NCI-H526 treated with DMSO at 0.1 percent for 48 hours (cell line): ENCODE data around the gene COL8A2.
A peak's percentile ranks its signal among the peaks of the same experiment; 100 is the strongest.

ENCODE experiments used
- DNase-seq: peaks from one replicate; lab custom pipeline; 2025; lab: John Stamatoyannopoulos, UW

The COL8A2 gene

GRCh38 chr1:36089393-36090121 is 35.5 kb downstream of the COL8A2 start:
- DNase-seq = no peak

GRCh38 chr1:36088577-36089392 is 36.2 kb downstream of the COL8A2 start, which contains the start of gene ADPRS:
TSS of gene ADPRS (plus strand) at chr1:36088892. CDS start at chr1:36088905, 13 bp downstream.
- peak; percentile 91 for DNase-seq

- no peak for DNase-seq
Measured at GRCh38 chr1:36088265-36088576, 36.8 kb downstream of the COL8A2 start.

- no peak for DNase-seq
Measured at GRCh38 chr1:36087233-36088123, 37.5 kb downstream of the COL8A2 start.

GRCh38 chr1:36086529-36087232 is 38.3 kb downstream of the COL8A2 start:
- no peak for DNase-seq

GRCh38 chr1:36085686-36086526 is 39.1 kb downstream of the COL8A2 start:
- DNase-seq = no peak

GRCh38 chr1:36085126-36085525 is 39.9 kb downstream of the COL8A2 start:
- no peak for DNase-seq

- DNase-seq = no peak
Measured at GRCh38 chr1:36084497-36085115, 40.4 kb downstream of the COL8A2 start.

- DNase-seq = peak; percentile 79
Measured at GRCh38 chr1:36083635-36084496, 41.2 kb downstream of the COL8A2 start, which contains the start of gene TEKT2. TSS of gene TEKT2 (plus strand) at chr1:36084094. CDS start at chr1:36084922, 828 bp downstream.

GRCh38 chr1:36083219-36083618 is 41.8 kb downstream of the COL8A2 start:
- no peak for DNase-seq

GRCh38 chr1:36081926-36082485 is 43.0 kb downstream of the COL8A2 start:
- no peak for DNase-seq

GRCh38 chr1:36080801-36081200 is 44.2 kb downstream of the COL8A2 start:
- no peak for DNase-seq

GRCh38 chr1:36080236-36080635 is 44.8 kb downstream of the COL8A2 start:
- no peak for DNase-seq

GRCh38 chr1:36076979-36077573 is 47.9 kb downstream of the COL8A2 start:
- no peak for DNase-seq

GRCh38 chr1:36070349-36070748 is 54.7 kb downstream of the COL8A2 start:
- DNase-seq = peak; percentile 43

GRCh38 chr1:36068866-36069265 is 56.2 kb downstream of the COL8A2 start:
- DNase-seq = no peak

GRCh38 chr1:36067871-36068270 is 57.2 kb downstream of the COL8A2 start:
- no peak for DNase-seq

GRCh38 chr1:36062315-36062714 is 62.7 kb downstream of the COL8A2 start:
- DNase-seq = no peak
